ENCODE results near the gene CDK7.

DNA sequence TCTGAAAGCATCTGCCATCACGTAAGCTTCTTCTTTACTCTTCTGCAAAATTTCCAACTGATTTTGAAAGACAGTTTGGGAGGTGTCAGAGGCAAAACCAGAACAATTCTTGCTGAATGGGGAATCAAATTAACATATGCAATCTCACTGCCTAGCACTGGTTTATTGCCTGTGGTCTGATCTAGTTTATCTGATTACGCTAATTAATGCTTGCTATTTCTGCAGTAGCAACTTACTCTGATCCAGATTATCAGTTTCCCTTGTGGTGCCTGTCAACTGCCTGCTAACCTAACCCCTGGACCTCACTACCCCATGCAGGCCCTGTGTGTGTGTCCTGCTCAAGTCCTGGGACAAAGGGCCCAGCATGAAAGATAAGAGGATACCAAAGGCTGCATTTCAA is 57.6 kb downstream of the CDK7 start:
- TF ChIP-seq, protein P1, sequence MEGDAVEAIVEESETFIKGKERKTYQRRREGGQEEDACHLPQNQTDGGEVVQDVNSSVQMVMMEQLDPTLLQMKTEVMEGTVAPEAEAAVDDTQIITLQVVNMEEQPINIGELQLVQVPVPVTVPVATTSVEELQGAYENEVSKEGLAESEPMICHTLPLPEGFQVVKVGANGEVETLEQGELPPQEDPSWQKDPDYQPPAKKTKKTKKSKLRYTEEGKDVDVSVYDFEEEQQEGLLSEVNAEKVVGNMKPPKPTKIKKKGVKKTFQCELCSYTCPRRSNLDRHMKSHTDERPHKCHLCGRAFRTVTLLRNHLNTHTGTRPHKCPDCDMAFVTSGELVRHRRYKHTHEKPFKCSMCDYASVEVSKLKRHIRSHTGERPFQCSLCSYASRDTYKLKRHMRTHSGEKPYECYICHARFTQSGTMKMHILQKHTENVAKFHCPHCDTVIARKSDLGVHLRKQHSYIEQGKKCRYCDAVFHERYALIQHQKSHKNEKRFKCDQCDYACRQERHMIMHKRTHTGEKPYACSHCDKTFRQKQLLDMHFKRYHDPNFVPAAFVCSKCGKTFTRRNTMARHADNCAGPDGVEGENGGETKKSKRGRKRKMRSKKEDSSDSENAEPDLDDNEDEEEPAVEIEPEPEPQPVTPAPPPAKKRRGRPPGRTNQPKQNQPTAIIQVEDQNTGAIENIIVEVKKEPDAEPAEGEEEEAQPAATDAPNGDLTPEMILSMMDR (IDR thresholded peaks at IDR 0.05): no peak
- TF ChIP-seq POLR2A (IDR thresholded peaks at IDR 0.05) (no peak), EP300 (IDR thresholded peaks at IDR 0.05) (no peak)
